Neural cell (in vitro differentiated cells): ENCODE measurements around the gene MVB12A. TPM values are rescaled to one million over a fixed set of nuclear protein-coding genes. Genes with fewer than 3 reads are reported as not detected.

Experiments used
- H2AFZ ChIP-seq: fragments of 200-600, 300-800 bp; sonication (generic), shearing (Covaris generic); 2 replicates; pipeline ENCODE4 v1.6.0; 2014; ENCODE audit warnings: low read depth, mild to moderate bottlenecking, antibody characterized with exemption, low read length, moderate library complexity
- H3F3A ChIP-seq: fragments of 200-600 bp; shearing (Covaris generic); 2 replicates; pipeline ENCODE4 v1.6.1; 2016; ENCODE audit warnings: mild to moderate bottlenecking, moderate library complexity, mixed read lengths, antibody characterized with exemption, low read length; ENCODE audit not compliant: insufficient read depth, poor library complexity, severe bottlenecking
- H3K27ac ChIP-seq: fragments of 200-600, 300-800 bp; sonication (generic), shearing (Covaris generic); 2 replicates; pipeline ENCODE4 v1.5.1; 2014; ENCODE audit warnings: mild to moderate bottlenecking, low read length, moderate library complexity
- H3K27me3 ChIP-seq: fragments of 300-800, 200-600 bp; sonication (generic), shearing (Covaris generic); 2 replicates; pipeline ENCODE4 v1.6.0; 2014; ENCODE audit warnings: mild to moderate bottlenecking, low read depth, low read length, moderate library complexity; ENCODE audit not compliant: insufficient read depth
- H3K36me3 ChIP-seq: fragments of 300-800, 200-600 bp; sonication (generic), shearing (Covaris generic); 2 replicates; pipeline ENCODE4 v1.5.1; 2014; ENCODE audit warnings: mild to moderate bottlenecking, antibody characterized with exemption, low read length, moderate library complexity; ENCODE audit not compliant: insufficient read depth
- H3K4me2 ChIP-seq: fragments of 300-800, 200-600 bp; sonication (generic), shearing (Covaris generic); 2 replicates; pipeline ENCODE4 v1.6.0; 2014; ENCODE audit warnings: mild to moderate bottlenecking, low read length
- H3K4me3 ChIP-seq: fragments of 300-800, 200-600 bp; sonication (generic), shearing (Covaris generic); 2 replicates; pipeline ENCODE4 v1.5.1; 2014; ENCODE audit warnings: mild to moderate bottlenecking, low read length, moderate library complexity
- H3K79me2 ChIP-seq: fragments of 200-600 bp; shearing (Covaris generic); replicated peaks from 2 replicates; pipeline ENCODE4 v1.6.0; 2014; ENCODE audit warnings: mild to moderate bottlenecking, low read length, moderate library complexity; ENCODE audit not compliant: insufficient read depth
- H3K9ac ChIP-seq: fragments of 300-800, 200-600 bp; sonication (generic), shearing (Covaris generic); 2 replicates; pipeline ENCODE4 v1.6.1; 2016; ENCODE audit warnings: mild to moderate bottlenecking, low read length, mixed read lengths
- H3K9me2 ChIP-seq: fragments of 200-600 bp; shearing (Covaris generic); 2 replicates; pipeline ENCODE4 v1.6.1; 2016; ENCODE audit warnings: mild to moderate bottlenecking, low read length, mixed read lengths; ENCODE audit not compliant: insufficient read depth
- H3K9me3 ChIP-seq: fragments of 200-600, 300-800 bp; sonication (generic), shearing (Covaris generic); 2 replicates; pipeline ENCODE4 v1.6.1; 2016; ENCODE audit warnings: mild to moderate bottlenecking, mixed run types, low read length, moderate library complexity, mixed read lengths
- H4K20me1 ChIP-seq: fragments of 200-600 bp; shearing (Covaris generic); 2 replicates; pipeline ENCODE4 v1.6.1; 2016; ENCODE audit warnings: mild to moderate bottlenecking, mixed run types; ENCODE audit not compliant: insufficient read depth
- CTCF ChIP-seq: fragments of 450-650 bp; IDR thresholded peaks from 2 replicates; pipeline ENCODE4 v1.5.1; 2014; ENCODE audit warnings: antibody characterized with exemption, mild to moderate bottlenecking, moderate library complexity; ENCODE audit not compliant: poor library complexity, severe bottlenecking
- EP300 ChIP-seq: fragments of 450-650 bp; conservative IDR thresholded peaks from 2 replicates; pipeline ENCODE4 v1.6.1; 2014; ENCODE audit warnings: antibody characterized with exemption, mild to moderate bottlenecking, moderate library complexity; ENCODE audit not compliant: poor library complexity, severe bottlenecking
- EZH2 ChIP-seq: fragments of 200-600, 300-800 bp; shearing (Covaris generic), sonication (generic); IDR thresholded peaks from 2 replicates; pipeline ENCODE4 v1.6.1; 2014; ENCODE audit warnings: antibody characterized with exemption, low read length, borderline replicate concordance, mild to moderate bottlenecking; ENCODE audit not compliant: insufficient read depth, poor library complexity, severe bottlenecking
- MXI1 ChIP-seq: fragments of 450-650 bp; conservative IDR thresholded peaks from 2 replicates; pipeline ENCODE4 v1.6.1; 2014; ENCODE audit warnings: antibody characterized with exemption, mild to moderate bottlenecking; ENCODE audit not compliant: poor library complexity, severe bottlenecking
- POLR2AphosphoS5 ChIP-seq: IDR thresholded peaks from 2 replicates; pipeline ENCODE4 v1.6.1; 2012
- RAD21 ChIP-seq: fragments of 450-650 bp; conservative IDR thresholded peaks from 2 replicates; pipeline ENCODE4 v1.6.1; 2014; ENCODE audit warnings: antibody characterized with exemption, mild to moderate bottlenecking, moderate library complexity
- REST ChIP-seq: IDR thresholded peaks from 2 replicates; pipeline ENCODE4 v1.6.1; 2012; ENCODE audit warnings: borderline replicate concordance
- SMC3 ChIP-seq: fragments of 450-650 bp; conservative IDR thresholded peaks from 2 replicates; pipeline ENCODE4 v1.6.1; 2014; ENCODE audit warnings: antibody characterized with exemption, mild to moderate bottlenecking, moderate library complexity; ENCODE audit not compliant: poor library complexity
- TAF1 ChIP-seq: IDR thresholded peaks from 2 replicates; pipeline ENCODE4 v1.6.1; 2012; ENCODE audit warnings: low read depth
- polyA plus RNA-seq: library from polyadenylated mRNA; depleted of rRNA; stranded (reverse); fragments of >200 nt; gene quantifications from 2 replicates; pipeline ENCODE4 v1.2.3, GENCODE V29; 2014

MVB12A gene
- polyA plus RNA-seq, 1 donor from 2014 or later, result 43.8 TPM

- TF ChIP-seq POLR2AphosphoS5 (no peak), MXI1 (no peak), REST (no peak), EZH2 (no peak), EP300 (no peak), CTCF (no peak), TAF1 (no peak), SMC3 (no peak), RAD21 (no peak)
- Histone ChIP-seq H3K9me2 (no peaks in the 10 kb centered on the region), H3K27ac (no peak overlapping the region), H3K4me2 (no peak overlapping the region), H3K79me2 (no peaks in the 10 kb centered on the region), H3K36me3 (no peaks in the 10 kb centered on the region), H3K27me3 (peaks cover 20% of the 10 kb centered on the region), H3K4me3 (no peak overlapping the region), H4K20me1 (no peaks in the 10 kb centered on the region), H2AFZ (no peak overlapping the region), H3K9ac (no peak overlapping the region), H3F3A (no peaks in the 10 kb centered on the region), H3K9me3 (no peaks in the 10 kb centered on the region)
These were observed 30.6 kb downstream of the MVB12A start for GRCh38 chr19:17450264-17451075.

- Histone ChIP-seq H3K36me3 (no peaks in the 10 kb centered on the region), H3K9me2 (no peaks in the 10 kb centered on the region), H3F3A (no peaks in the 10 kb centered on the region), H3K9ac (no peak overlapping the region), H3K79me2 (no peaks in the 10 kb centered on the region), H3K9me3 (no peaks in the 10 kb centered on the region), H3K27me3 (peaks cover 25% of the 10 kb centered on the region), H3K27ac (no peak overlapping the region), H2AFZ (no peak overlapping the region), H3K4me2 (no peak overlapping the region), H3K4me3 (no peak overlapping the region), H4K20me1 (no peaks in the 10 kb centered on the region)
- no peak for TF ChIP-seq SMC3
- TF ChIP-seq EZH2, result no peak
- no peak for TF ChIP-seq RAD21
- no peak for TF ChIP-seq MXI1
- TF ChIP-seq TAF1, result no peak
- TF ChIP-seq POLR2AphosphoS5, result no peak
- TF ChIP-seq REST, result no peak
- no peak for TF ChIP-seq CTCF
- TF ChIP-seq EP300, result no peak
These were observed 32.0 kb downstream of the MVB12A start for GRCh38 chr19:17451820-17452219.
